WTC11 (cell line): ENCODE measurements around the gene ENO2. TPM values are rescaled to one million over a fixed set of nuclear protein-coding genes. Genes with fewer than 3 reads are reported as not detected.

Source experiments
- ATAC-seq: fragments of 200-7000 bp; cut with Tn5 transposase; 2 replicates; pipeline ENCODE4 v1.10.0; 2021; ENCODE audit warnings: mild to moderate bottlenecking, moderate library complexity
- CTCF ChIA-PET: fragments of 300-600 bp; sonication (Branson Sonifier 250); formaldehyde crosslinking; loops from one replicate; lab custom pipeline; 2021; ENCODE audit warnings: antibody characterized with exemption; lab: Charles Lee
- POLR2A ChIA-PET: fragments of 350-600 bp; sonication (Branson Sonifier 250); formaldehyde crosslinking; loops from one replicate; lab custom pipeline; 2021; ENCODE audit warnings: antibody characterized with exemption; lab: Charles Lee
- DNase-seq: peaks from one replicate; pipeline ENCODE4 v3.0.0; 2021; ENCODE audit warnings: low spot score
- H3K27ac Mint-ChIP-seq: 2 replicates; pipeline ENCODE4 v1.8.0; 2021; ENCODE audit warnings: mixed read lengths
- H3K27me3 Mint-ChIP-seq: 2 replicates; pipeline ENCODE4 v1.8.0; 2021; ENCODE audit warnings: low read depth, mild to moderate bottlenecking, moderate library complexity, mixed read lengths
- H3K36me3 Mint-ChIP-seq: 2 replicates; pipeline ENCODE4 v1.8.0; 2021; ENCODE audit warnings: mixed read lengths
- H3K4me1 Mint-ChIP-seq: 2 replicates; pipeline ENCODE4 v1.8.0; 2022; ENCODE audit warnings: mixed read lengths
- H3K4me3 Mint-ChIP-seq: 2 replicates; pipeline ENCODE4 v1.8.0; 2021; ENCODE audit warnings: mild to moderate bottlenecking, moderate library complexity, mixed read lengths
- H3K9me3 Mint-ChIP-seq: 2 replicates; pipeline ENCODE4 v1.8.0; 2021; ENCODE audit warnings: mixed read lengths
- CREM ChIP-seq: sonication (generic); formaldehyde crosslinking; IDR thresholded peaks from 2 replicates; pipeline ENCODE4 v1.8.1; 2022; ENCODE audit warnings: mild to moderate bottlenecking, missing genetic modification reagents, moderate library complexity
- ESRRA ChIP-seq: sonication (generic); formaldehyde crosslinking; IDR thresholded peaks from 2 replicates; pipeline ENCODE4 v1.8.1; 2022; ENCODE audit warnings: mild to moderate bottlenecking, missing genetic modification reagents, borderline replicate concordance
- ETV6 ChIP-seq: sonication (generic); formaldehyde crosslinking; IDR thresholded peaks from 2 replicates; pipeline ENCODE4 v1.8.1; 2022; ENCODE audit warnings: mild to moderate bottlenecking, missing genetic modification reagents
- FOXP1 ChIP-seq: sonication (generic); formaldehyde crosslinking; IDR thresholded peaks from 2 replicates; pipeline ENCODE4 v1.8.0; 2022; ENCODE audit warnings: missing genetic modification reagents, mild to moderate bottlenecking, moderate library complexity, borderline replicate concordance
- IRF2 ChIP-seq: sonication (generic); formaldehyde crosslinking; IDR thresholded peaks from 2 replicates; pipeline ENCODE4 v1.8.0; 2022; ENCODE audit warnings: low read depth, missing genetic modification reagents, borderline replicate concordance
- NFATC4 ChIP-seq: fragments of 250-450 bp; sonication (Bioruptor Pico); IDR thresholded peaks from 2 replicates; pipeline ENCODE4 v1.9.0; 2021; ENCODE audit warnings: mild to moderate bottlenecking
- NFE2L1 ChIP-seq: sonication (generic); formaldehyde crosslinking; IDR thresholded peaks from 2 replicates; pipeline ENCODE4 v1.8.1; 2023; ENCODE audit warnings: missing genetic modification reagents
- NFYB ChIP-seq: sonication (generic); formaldehyde crosslinking; conservative IDR thresholded peaks from 2 replicates; pipeline ENCODE4 v1.8.0; 2022; ENCODE audit warnings: low read depth, missing genetic modification reagents
- NR2C2 ChIP-seq: sonication (generic); formaldehyde crosslinking; IDR thresholded peaks from 2 replicates; pipeline ENCODE4 v1.8.0; 2022; ENCODE audit warnings: mild to moderate bottlenecking, missing genetic modification reagents
- SMAD4 ChIP-seq: sonication (generic); formaldehyde crosslinking; IDR thresholded peaks from 2 replicates; pipeline ENCODE4 v1.8.0; 2022; ENCODE audit warnings: mild to moderate bottlenecking, missing genetic modification reagents
- TEAD1 ChIP-seq: sonication (generic); formaldehyde crosslinking; IDR thresholded peaks from 2 replicates; pipeline ENCODE4 v1.8.0; 2022; ENCODE audit warnings: mild to moderate bottlenecking, missing genetic modification reagents
- TEAD4 ChIP-seq: sonication (generic); formaldehyde crosslinking; IDR thresholded peaks from 2 replicates; pipeline ENCODE4 v1.8.0; 2022; ENCODE audit warnings: mild to moderate bottlenecking, missing genetic modification reagents
- ZNF138 ChIP-seq: sonication (generic); formaldehyde crosslinking; conservative IDR thresholded peaks from 2 replicates; pipeline ENCODE4 v1.8.1; 2022; ENCODE audit warnings: mild to moderate bottlenecking, moderate library complexity, missing genetic modification reagents
- ZNF232 ChIP-seq: sonication (generic); formaldehyde crosslinking; IDR thresholded peaks from 2 replicates; pipeline ENCODE4 v1.8.0; 2022; ENCODE audit warnings: mild to moderate bottlenecking, missing genetic modification reagents
- ZNF317 ChIP-seq: sonication (generic); formaldehyde crosslinking; IDR thresholded peaks from 2 replicates; pipeline ENCODE4 v1.8.1; 2023; ENCODE audit warnings: low read depth, mild to moderate bottlenecking, moderate library complexity, missing genetic modification reagents, borderline replicate concordance
- ZNF416 ChIP-seq: fragments of 250-450 bp; sonication (Bioruptor Pico); IDR thresholded peaks from 2 replicates; pipeline ENCODE4 v1.9.0; 2021; ENCODE audit warnings: mild to moderate bottlenecking, inconsistent platforms
- ZNF671 ChIP-seq: fragments of 250-450 bp; sonication (Bioruptor Pico); IDR thresholded peaks from 2 replicates; pipeline ENCODE4 v1.8.0; 2021; ENCODE audit warnings: mild to moderate bottlenecking
- total RNA-seq: library from RNA; stranded (reverse); gene quantifications from 3 replicates; pipeline ENCODE4 v1.2.3, GENCODE V29; 2021
- TF ChIP-seq, protein P1 (sequence below): sonication (generic); formaldehyde crosslinking; IDR thresholded peaks from 2 replicates; pipeline ENCODE4 v1.8.1; 2023; ENCODE audit warnings: mild to moderate bottlenecking, moderate library complexity, missing genetic modification reagents
- TF ChIP-seq, protein P2 (sequence below): sonication (generic); formaldehyde crosslinking; IDR thresholded peaks from 2 replicates; pipeline ENCODE4 v1.8.1; 2023; ENCODE audit warnings: mild to moderate bottlenecking, missing genetic modification reagents, moderate library complexity
- TF ChIP-seq, protein P3 (sequence below): fragments of 250-450 bp; sonication (Bioruptor Pico); IDR thresholded peaks from 2 replicates; pipeline ENCODE4 v1.8.0; 2021; ENCODE audit warnings: mild to moderate bottlenecking
- TF ChIP-seq, protein P4 (sequence below): fragments of 250-450 bp; sonication (Bioruptor Pico); IDR thresholded peaks from 2 replicates; pipeline ENCODE4 v1.9.0; 2021; ENCODE audit warnings: mild to moderate bottlenecking
- TF ChIP-seq, protein P5 (sequence below): sonication (generic); formaldehyde crosslinking; IDR thresholded peaks from 2 replicates; pipeline ENCODE4 v1.8.1; 2022; ENCODE audit warnings: mild to moderate bottlenecking, missing genetic modification reagents, moderate library complexity, borderline replicate concordance
- TF ChIP-seq, protein P6 (sequence below): sonication (generic); formaldehyde crosslinking; IDR thresholded peaks from 2 replicates; pipeline ENCODE4 v1.8.1; 2022; ENCODE audit warnings: missing genetic modification reagents, borderline replicate concordance

The ENO2 gene
- total RNA-seq, 1 experiment from 2014 or later: 118 TPM

DNA sequence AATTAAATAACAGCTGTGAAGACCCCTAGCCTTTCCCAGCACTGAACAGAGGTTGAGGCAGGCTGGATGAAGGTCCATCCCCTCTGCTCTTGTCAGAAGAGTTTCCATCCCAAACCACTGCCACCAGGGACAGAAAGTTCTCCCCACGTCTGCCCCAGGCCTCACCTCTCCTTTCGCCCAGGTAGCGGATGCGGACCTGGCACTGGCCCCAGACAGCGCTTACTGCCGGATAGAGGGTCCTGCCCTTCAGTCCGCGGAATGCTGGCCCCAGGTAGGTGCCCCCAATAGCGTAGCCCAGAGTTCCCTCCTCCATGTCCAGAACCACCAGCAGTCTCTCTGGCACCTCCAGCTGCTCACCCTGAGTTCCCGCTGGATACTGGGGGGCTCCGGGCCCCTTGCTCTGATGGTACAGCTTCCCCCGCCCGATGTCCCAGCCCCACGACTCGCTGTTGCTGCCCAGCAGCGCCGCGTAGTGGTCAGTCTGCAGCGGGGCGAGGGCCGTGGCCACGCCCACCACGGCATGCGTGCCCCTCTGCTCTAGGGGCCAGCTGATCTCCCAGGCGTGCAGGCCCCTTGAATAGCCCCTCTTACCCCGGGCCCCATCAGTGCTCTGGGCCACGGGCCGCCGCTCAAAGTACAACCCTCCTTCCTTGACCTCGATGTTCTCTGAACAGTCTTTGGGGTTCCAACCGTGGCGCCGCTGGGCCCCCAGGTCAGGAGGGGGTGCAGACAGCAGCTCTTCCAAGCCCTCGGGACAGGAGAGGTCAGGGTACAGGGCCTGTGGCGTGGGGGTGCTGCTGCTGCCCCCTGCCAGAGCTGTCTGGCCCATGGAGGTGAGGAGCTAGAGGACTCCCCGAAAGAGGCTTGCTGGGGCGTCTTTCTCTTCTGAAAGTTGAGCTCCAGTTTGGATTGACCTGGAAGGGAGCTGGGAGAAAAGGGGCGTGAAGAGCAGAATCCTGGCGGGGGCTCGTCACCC is 42.0 kb upstream of the ENO2 start (continued):
- 0 out of 2 replicates have a peak, but pooled peaks have one; percentile 65 for TF ChIP-seq ZNF416 (CRISPR knock-in tag)

DNA sequence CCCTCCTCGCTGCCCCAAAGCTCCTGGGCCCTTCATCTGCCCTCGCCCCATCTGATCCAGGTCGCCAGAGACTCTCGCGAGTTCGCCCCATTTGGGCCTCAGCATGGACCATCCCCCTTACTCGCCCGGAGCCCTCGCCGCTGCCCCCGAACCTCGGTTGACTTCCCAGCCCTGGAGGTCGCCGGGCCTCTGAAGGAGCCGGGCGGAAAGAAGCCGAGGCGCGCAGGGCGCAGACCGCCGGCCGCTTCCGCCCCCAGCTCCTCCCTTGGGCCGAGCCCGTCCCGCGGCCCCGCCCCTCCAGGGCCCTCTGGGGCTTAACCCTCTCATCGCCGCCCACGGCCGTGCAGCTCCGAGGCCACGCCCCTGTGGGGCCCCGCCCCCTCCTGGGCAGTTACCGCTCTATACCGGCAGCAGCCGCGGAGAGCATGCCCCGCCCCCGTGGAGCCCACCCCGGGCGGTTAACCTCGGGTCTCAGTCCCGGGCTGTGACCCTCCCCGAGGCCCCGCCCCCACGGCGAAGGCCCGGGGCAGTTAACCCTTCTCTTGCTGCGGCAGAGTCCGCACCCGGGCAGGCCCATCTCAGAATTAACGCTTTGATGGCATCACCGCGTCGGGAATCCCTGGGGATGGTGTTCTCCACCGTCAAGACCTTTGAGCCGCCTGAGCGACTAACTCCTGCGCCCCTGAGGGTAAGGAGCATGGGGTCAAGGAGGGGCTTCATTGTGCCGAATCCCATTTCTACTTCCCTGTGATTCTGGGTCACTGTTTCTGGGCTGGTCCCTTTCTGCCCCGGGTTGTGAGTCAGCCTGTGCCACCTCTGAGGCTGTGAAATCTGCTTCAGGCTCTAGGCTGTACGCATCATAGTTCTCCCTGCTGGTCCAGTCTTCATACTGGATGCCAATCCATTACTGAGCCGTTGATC is 41.0 kb upstream of the ENO2 start, which contains the start of gene SPSB2:
SPSB2 (minus strand) TSS at position 210 of the 921 bp plus-strand sequence. CDS start 402 bp downstream, outside the sequence.
- ChIA-PET CTCF (interaction anchor here (0.6 to 8.5 kb wide), 50 partner anchors 9 to 576 kb away, joined by 3 to 181 read pairs (median 6); partner anchors contain the start of genes C12orf57, C1RL, CDCA3 and COPS7A), POLR2A (interaction anchor here (0.6 to 3.3 kb wide), 22 partner anchors 9 to 253 kb away, joined by 3 to 38 read pairs (median 5); partner anchors contain the start of genes C12orf57, CDCA3, COPS7A and LRRC23)
- DNase-seq: peak; percentile 100
- Mint-ChIP-seq H3K36me3 (peaks cover 42% of the 10 kb centered on the region), H3K27me3 (no peaks in the 10 kb centered on the region), H3K9me3 (no peaks in the 10 kb centered on the region), H3K27ac (peak within 1 kb of the TSS; percentile 96), H3K4me1 (peaks cover 44% of the 10 kb centered on the region), H3K4me3 (peak within 1 kb of the TSS; percentile 89)
- peak; percentile 75 for ATAC-seq
- TF ChIP-seq ESRRA (CRISPR knock-in tag) (no peak), TEAD1 (CRISPR knock-in tag) (peak; percentile 47; the same call in 1 of the 2 replicates), ETV6 (0 out of 2 replicates have a peak, but pooled peaks have one; percentile 72), ZNF317 (no peak), NR2C2 (no peak), ZNF671 (CRISPR knock-in tag) (no peak), NFATC4 (no peak), IRF2 (no peak), CREM (CRISPR knock-in tag) (peak; percentile 56; the same call in 1 of the 2 replicates), FOXP1 (CRISPR knock-in tag) (no peak), ZNF232 (CRISPR knock-in tag) (peak; percentile 15; the same call in 1 of the 2 replicates), TEAD4 (CRISPR knock-in tag) (no peak), ZNF138 (CRISPR knock-in tag) (no peak), NFYB (CRISPR knock-in tag) (no peak), NFE2L1 (CRISPR knock-in tag) (no peak), SMAD4 (CRISPR knock-in tag) (no peak)
- TF ChIP-seq, protein P1, sequence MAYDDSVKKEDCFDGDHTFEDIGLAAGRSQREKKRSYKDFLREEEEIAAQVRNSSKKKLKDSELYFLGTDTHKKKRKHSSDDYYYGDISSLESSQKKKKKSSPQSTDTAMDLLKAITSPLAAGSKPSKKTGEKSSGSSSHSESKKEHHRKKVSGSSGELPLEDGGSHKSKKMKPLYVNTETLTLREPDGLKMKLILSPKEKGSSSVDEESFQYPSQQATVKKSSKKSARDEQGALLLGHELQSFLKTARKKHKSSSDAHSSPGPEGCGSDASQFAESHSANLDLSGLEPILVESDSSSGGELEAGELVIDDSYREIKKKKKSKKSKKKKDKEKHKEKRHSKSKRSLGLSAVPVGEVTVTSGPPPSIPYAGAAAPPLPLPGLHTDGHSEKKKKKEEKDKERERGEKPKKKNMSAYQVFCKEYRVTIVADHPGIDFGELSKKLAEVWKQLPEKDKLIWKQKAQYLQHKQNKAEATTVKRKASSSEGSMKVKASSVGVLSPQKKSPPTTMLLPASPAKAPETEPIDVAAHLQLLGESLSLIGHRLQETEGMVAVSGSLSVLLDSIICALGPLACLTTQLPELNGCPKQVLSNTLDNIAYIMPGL (CRISPR knock-in tag): peak; percentile 53; the same call in 1 of the 2 replicates
- TF ChIP-seq, protein P2, sequence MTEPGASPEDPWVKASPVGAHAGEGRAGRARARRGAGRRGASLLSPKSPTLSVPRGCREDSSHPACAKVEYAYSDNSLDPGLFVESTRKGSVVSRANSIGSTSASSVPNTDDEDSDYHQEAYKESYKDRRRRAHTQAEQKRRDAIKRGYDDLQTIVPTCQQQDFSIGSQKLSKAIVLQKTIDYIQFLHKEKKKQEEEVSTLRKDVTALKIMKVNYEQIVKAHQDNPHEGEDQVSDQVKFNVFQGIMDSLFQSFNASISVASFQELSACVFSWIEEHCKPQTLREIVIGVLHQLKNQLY: no peak
- TF ChIP-seq, protein P3, sequence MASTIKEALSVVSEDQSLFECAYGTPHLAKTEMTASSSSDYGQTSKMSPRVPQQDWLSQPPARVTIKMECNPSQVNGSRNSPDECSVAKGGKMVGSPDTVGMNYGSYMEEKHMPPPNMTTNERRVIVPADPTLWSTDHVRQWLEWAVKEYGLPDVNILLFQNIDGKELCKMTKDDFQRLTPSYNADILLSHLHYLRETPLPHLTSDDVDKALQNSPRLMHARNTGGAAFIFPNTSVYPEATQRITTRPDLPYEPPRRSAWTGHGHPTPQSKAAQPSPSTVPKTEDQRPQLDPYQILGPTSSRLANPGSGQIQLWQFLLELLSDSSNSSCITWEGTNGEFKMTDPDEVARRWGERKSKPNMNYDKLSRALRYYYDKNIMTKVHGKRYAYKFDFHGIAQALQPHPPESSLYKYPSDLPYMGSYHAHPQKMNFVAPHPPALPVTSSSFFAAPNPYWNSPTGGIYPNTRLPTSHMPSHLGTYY (CRISPR knock-in tag): no peak
- TF ChIP-seq, protein P4, sequence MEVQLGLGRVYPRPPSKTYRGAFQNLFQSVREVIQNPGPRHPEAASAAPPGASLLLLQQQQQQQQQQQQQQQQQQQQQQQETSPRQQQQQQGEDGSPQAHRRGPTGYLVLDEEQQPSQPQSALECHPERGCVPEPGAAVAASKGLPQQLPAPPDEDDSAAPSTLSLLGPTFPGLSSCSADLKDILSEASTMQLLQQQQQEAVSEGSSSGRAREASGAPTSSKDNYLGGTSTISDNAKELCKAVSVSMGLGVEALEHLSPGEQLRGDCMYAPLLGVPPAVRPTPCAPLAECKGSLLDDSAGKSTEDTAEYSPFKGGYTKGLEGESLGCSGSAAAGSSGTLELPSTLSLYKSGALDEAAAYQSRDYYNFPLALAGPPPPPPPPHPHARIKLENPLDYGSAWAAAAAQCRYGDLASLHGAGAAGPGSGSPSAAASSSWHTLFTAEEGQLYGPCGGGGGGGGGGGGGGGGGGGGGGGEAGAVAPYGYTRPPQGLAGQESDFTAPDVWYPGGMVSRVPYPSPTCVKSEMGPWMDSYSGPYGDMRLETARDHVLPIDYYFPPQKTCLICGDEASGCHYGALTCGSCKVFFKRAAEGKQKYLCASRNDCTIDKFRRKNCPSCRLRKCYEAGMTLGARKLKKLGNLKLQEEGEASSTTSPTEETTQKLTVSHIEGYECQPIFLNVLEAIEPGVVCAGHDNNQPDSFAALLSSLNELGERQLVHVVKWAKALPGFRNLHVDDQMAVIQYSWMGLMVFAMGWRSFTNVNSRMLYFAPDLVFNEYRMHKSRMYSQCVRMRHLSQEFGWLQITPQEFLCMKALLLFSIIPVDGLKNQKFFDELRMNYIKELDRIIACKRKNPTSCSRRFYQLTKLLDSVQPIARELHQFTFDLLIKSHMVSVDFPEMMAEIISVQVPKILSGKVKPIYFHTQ (CRISPR knock-in tag): no peak
- TF ChIP-seq, protein P5, sequence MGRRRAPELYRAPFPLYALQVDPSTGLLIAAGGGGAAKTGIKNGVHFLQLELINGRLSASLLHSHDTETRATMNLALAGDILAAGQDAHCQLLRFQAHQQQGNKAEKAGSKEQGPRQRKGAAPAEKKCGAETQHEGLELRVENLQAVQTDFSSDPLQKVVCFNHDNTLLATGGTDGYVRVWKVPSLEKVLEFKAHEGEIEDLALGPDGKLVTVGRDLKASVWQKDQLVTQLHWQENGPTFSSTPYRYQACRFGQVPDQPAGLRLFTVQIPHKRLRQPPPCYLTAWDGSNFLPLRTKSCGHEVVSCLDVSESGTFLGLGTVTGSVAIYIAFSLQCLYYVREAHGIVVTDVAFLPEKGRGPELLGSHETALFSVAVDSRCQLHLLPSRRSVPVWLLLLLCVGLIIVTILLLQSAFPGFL (CRISPR knock-in tag): no peak
- TF ChIP-seq, protein P6, sequence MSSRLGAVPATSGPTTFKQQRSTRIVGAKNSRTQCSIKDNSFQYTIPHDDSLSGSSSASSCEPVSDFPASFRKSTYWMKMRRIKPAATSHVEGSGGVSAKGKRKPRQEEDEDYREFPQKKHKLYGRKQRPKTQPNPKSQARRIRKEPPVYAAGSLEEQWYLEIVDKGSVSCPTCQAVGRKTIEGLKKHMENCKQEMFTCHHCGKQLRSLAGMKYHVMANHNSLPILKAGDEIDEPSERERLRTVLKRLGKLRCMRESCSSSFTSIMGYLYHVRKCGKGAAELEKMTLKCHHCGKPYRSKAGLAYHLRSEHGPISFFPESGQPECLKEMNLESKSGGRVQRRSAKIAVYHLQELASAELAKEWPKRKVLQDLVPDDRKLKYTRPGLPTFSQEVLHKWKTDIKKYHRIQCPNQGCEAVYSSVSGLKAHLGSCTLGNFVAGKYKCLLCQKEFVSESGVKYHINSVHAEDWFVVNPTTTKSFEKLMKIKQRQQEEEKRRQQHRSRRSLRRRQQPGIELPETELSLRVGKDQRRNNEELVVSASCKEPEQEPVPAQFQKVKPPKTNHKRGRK: no peak
